Activated B cell treated with CpG ODN at 0.5 μM for 24 hours (primary cell): ENCODE data around the gene NFIA. TPM values are rescaled to one million over a fixed set of nuclear protein-coding genes. Genes with fewer than 3 reads are reported as not detected.

ENCODE experiments used
- ATAC-seq: fragments of 200-7000 bp; cut with Tn5 transposase; one replicate; pipeline ENCODE4 v1.10.0; 2021; ENCODE audit warnings: low read depth, mild to moderate bottlenecking, moderate library complexity
- CTCF ChIA-PET: fragments of 350-600 bp; sonication (Branson Sonifier 250); formaldehyde crosslinking; loops from one replicate; lab custom pipeline; 2021; ENCODE audit warnings: antibody characterized with exemption; lab: Charles Lee
- POLR2A ChIA-PET: fragments of 350-600 bp; sonication (Branson Sonifier 250); formaldehyde crosslinking; loops from one replicate; lab custom pipeline; 2021; ENCODE audit warnings: antibody characterized with exemption; lab: Charles Lee
- DNase-seq: peaks from one replicate; pipeline ENCODE4 v3.0.0; 2022
- H3K27ac Mint-ChIP-seq: one replicate; pipeline ENCODE4 v1.8.0; 2020; ENCODE audit warnings: mixed read lengths
- H3K27me3 Mint-ChIP-seq: one replicate; pipeline ENCODE4 v1.8.0; 2021; ENCODE audit warnings: mixed read lengths
- H3K36me3 Mint-ChIP-seq: one replicate; pipeline ENCODE4 v1.8.0; 2021; ENCODE audit warnings: low read depth, mixed read lengths
- H3K4me1 Mint-ChIP-seq: one replicate; pipeline ENCODE4 v1.8.0; 2021; ENCODE audit warnings: mixed read lengths
- H3K4me3 Mint-ChIP-seq: one replicate; pipeline ENCODE4 v1.8.0; 2020; ENCODE audit warnings: mild to moderate bottlenecking, mixed read lengths
- H3K9me3 Mint-ChIP-seq: one replicate; pipeline ENCODE4 v1.8.0; 2020; ENCODE audit warnings: mixed read lengths
- CTCF ChIP-seq: fragments of 200-600 bp; IDR thresholded peaks from one replicate; pipeline ENCODE4 v1.8.0; 2022; ENCODE audit warnings: antibody characterized with exemption, mild to moderate bottlenecking
- intact Hi-C: fragments of 100-400 bp; cut with micrococcal nuclease; formaldehyde crosslinking; loops from one replicate; pipeline ENCODE4 v1.15.1; 2024
- total RNA-seq: library from RNA; stranded (reverse); gene quantifications from 2 replicates; pipeline ENCODE4 v1.2.3, GENCODE V29; 2022

The NFIA gene
- total RNA-seq, 1 donor from 2014 or later, result 0.13 TPM

- TF ChIP-seq CTCF, result no peak
- Mint-ChIP-seq H3K9me3 (no peaks in the 10 kb centered on the region), H3K27me3 (peaks cover 3% of the 10 kb centered on the region), H3K27ac (no peak overlapping the region), H3K4me3 (no peak overlapping the region), H3K36me3 (no peaks in the 10 kb centered on the region), H3K4me1 (no peaks in the 10 kb centered on the region)
- ATAC-seq, result no peak
- POLR2A ChIA-PET, result no interaction called here
- CTCF ChIA-PET, result no interaction called here
- DNase-seq, result no peak
- intact Hi-C loops, result no loop called here
These were observed 215.5 kb downstream of the NFIA start for GRCh38 chr1:61297887-61298286.

- Mint-ChIP-seq H3K27ac (no peak overlapping the region), H3K27me3 (peaks cover 3% of the 10 kb centered on the region), H3K4me1 (no peaks in the 10 kb centered on the region), H3K9me3 (no peaks in the 10 kb centered on the region), H3K36me3 (no peaks in the 10 kb centered on the region), H3K4me3 (no peak overlapping the region)
- TF ChIP-seq CTCF, result no peak
- no peak for DNase-seq
- ChIA-PET CTCF (interaction anchor here (0.5 kb wide), 1 partner anchor 13 kb away, joined by 3 read pairs; no protein-coding TSS in a partner anchor), POLR2A (no interaction called here)
- intact Hi-C loops, result no loop called here
- ATAC-seq, result no peak
These were observed 217.1 kb downstream of the NFIA start for GRCh38 chr1:61299463-61299862.

GRCh38 chr1:61300899-61301298 is 218.5 kb downstream of the NFIA start:
- ATAC-seq (no peak), DNase-seq (no peak)
- ChIA-PET CTCF (no interaction called here), POLR2A (no interaction called here)
- Mint-ChIP-seq H3K9me3 (no peaks in the 10 kb centered on the region), H3K4me3 (no peak overlapping the region), H3K27ac (no peak overlapping the region), H3K36me3 (no peaks in the 10 kb centered on the region), H3K4me1 (no peaks in the 10 kb centered on the region), H3K27me3 (no peaks in the 10 kb centered on the region)
- intact Hi-C loops, result no loop called here
- TF ChIP-seq CTCF, result no peak

GRCh38 chr1:61301824-61302657 is 219.7 kb downstream of the NFIA start:
- CTCF ChIA-PET, result no interaction called here
- intact Hi-C loops, result no loop called here
- Mint-ChIP-seq H3K4me3 (no peak overlapping the region), H3K27me3 (no peaks in the 10 kb centered on the region), H3K9me3 (no peaks in the 10 kb centered on the region), H3K27ac (no peak overlapping the region), H3K4me1 (no peaks in the 10 kb centered on the region), H3K36me3 (no peaks in the 10 kb centered on the region)
- no peak for ATAC-seq
- POLR2A ChIA-PET, result no interaction called here
- DNase-seq, result no peak
- TF ChIP-seq CTCF, result no peak

- H3K4me1 Mint-ChIP-seq, result no peaks in the 10 kb centered on the region
- no peak overlapping the region for H3K27ac Mint-ChIP-seq
- intact Hi-C loops, result no loop called here
- no peak for TF ChIP-seq CTCF
- H3K4me3 Mint-ChIP-seq, result no peak overlapping the region
- CTCF ChIA-PET, result no interaction called here
- no peaks in the 10 kb centered on the region for H3K9me3 Mint-ChIP-seq
- ATAC-seq (no peak), DNase-seq (no peak)
- POLR2A ChIA-PET, result no interaction called here
- H3K27me3 Mint-ChIP-seq, result no peaks in the 10 kb centered on the region
- no peaks in the 10 kb centered on the region for H3K36me3 Mint-ChIP-seq
These were observed 225.2 kb downstream of the NFIA start for GRCh38 chr1:61307422-61308142.
